Measurements from ENCODE around the gene ATE1.

The ATE1 gene

DNA sequence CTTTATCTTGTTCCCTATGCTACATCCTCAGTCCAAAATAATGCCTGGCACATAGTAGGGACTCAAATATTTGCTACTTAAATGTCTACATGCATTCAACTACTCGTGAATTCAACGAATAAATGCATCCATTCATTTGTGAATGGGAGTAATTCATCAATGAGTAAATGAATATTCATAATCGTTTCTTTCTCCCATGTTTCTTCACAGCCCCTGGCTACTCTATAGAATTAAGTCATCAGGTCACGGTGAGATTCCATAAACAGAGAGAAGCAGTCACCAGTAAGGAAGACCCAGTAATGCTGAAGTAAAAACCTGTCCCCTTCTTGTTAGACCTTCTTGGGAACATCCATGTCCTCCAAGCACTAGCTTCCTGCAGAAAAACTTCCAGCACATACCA, 48.4 kb downstream of the ATE1 start:
- no peak for DNase-seq (ENCODE audit: extremely low read depth in 1 of 2, low read depth in 1 of 2)

DNA sequence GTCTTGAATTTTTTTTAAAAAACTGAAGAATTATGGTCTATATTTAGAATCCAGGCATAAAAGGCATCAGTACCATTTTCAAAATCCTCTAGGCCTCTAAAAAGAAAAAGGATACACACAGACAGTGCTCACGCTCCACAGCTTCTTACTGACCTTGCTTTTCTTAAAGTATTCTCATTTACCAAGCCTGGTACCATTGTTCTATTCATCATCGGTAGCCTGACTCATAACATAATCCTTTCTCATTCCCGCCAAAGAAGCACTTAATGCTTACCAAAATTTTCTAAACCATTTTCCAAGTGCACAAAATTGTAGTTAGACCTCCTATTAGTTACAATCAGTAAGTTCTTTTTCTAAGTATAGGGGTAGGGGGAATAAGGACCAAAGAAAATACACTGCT, 54.6 kb downstream of the ATE1 start:
- DNase-seq (ENCODE audit: extremely low read depth in 1 of 2, low read depth in 1 of 2): no peak

DNA sequence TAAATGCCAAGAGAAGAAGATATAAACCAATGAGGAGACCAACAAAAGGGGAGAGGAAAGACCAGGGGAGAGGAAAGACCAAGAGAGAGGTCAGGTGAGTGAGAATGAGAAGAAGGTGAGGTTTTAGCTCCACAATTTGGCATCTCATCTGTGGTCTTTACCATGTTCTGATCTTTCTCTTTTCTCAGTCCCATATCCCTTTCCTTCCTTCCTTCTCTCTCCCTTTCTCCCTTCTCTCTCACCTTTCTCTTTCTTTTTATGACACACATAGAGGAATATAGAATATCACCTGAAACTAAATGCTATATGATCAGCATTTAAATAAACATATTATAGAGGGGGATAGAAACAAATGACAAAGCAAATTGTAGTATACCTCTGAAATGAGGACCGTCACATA, 57.4 kb downstream of the ATE1 start:
- no peak for DNase-seq (ENCODE audit: extremely low read depth in 1 of 2, low read depth in 1 of 2)

DNA sequence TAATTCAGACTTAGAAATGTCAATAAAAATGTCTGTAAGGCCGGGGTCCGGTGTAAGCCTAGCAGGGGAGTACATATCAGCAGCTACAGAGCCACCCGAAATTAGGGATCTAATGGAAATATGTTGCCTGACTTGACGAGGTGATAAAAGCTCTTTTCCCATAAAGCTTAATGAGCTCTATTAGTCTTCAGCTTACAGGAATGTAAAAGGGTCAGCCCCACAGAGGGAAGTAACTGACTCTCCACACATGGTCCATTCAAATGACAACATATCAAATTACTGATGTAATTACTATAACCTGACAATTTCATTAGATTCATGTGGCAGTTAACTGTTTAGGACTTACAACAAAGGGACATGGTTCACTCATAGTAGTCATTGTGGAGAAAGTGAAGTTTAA, 62.3 kb downstream of the ATE1 start:
- DNase-seq (ENCODE audit: extremely low read depth in 1 of 2, low read depth in 1 of 2): no peak

DNA sequence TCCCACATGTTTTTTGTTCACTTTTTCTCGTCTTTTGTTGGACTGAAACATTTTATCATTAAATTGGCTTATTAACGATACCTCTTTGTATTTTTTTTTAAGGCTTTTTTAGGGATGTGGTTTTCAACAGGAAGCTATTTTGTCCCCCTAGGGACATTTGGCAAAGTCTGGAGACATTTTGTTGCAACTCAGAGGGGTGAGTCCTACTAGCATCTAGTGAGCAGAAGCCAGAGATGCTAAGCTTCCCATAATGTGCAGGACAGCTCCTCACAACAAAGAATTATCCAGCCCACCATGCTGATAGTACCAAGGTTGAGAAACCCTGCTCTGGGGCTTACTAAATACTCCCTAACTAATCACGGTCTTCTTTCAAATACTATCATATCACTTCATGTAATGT, 63.2 kb downstream of the ATE1 start:
- DNase-seq (ENCODE audit: extremely low read depth in 1 of 2, low read depth in 1 of 2): no peak

DNA sequence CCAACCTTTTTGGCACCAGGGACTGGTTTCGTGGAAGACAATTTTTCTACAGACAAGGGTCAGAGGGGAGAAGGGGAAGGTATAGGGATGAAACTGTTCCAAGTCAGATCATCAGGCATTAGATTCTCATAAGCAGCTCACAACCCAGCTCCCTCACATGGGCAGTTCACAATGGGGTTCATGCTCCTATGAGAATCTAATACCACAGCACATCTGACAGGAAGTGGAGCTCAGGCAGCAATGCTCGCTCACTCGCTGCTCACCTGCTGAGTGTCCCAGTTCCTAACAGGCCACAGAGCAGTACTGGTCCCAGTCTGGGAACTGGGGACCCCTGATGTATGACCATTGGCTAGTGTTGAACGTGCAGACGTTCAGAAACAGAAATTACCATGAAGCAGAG, 63.7 kb downstream of the ATE1 start:
- no peak for DNase-seq (ENCODE audit: extremely low read depth in 1 of 2, low read depth in 1 of 2)

DNA sequence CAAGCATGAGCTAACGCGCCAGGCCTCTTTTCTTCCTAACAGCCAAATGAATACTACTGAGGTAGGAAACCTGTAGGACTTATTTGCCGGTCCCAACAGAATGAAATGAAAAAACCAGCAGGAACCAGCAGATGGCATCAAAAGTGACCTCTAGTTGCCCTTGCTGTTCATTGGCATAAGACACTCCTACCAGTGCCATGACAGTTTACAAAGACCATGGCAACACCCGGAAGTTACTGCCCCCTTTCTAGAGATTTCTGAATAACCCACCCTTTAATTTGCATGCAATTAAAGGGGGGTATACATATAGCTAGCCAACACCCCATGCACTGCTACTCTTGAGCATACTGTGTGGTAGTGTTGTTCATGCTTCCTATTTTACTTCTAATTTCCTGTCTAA, 65.2 kb downstream of the ATE1 start:
- no peak for DNase-seq (ENCODE audit: extremely low read depth in 1 of 2, low read depth in 1 of 2)

DNA sequence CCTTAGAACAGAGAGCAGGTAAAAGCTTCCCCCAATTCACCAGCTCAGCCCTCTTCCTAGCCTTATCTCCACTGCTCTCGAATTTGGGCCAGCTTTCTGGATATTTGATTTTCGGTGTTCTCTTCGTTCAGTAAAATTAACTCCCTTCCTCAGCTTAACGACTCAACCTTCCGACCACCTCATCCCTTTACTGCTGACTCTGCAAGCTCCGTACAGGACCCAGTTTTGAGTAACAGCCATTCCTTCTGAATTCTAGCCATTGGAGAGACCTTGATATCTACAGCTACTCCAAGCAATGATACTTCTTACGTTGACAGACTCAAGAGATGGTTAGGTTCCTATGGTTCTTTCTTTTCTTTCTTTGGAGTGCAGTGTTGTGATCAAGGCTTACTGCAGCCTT, 65.8 kb downstream of the ATE1 start:
- no peak for DNase-seq (ENCODE audit: extremely low read depth in 1 of 2, low read depth in 1 of 2)

DNA sequence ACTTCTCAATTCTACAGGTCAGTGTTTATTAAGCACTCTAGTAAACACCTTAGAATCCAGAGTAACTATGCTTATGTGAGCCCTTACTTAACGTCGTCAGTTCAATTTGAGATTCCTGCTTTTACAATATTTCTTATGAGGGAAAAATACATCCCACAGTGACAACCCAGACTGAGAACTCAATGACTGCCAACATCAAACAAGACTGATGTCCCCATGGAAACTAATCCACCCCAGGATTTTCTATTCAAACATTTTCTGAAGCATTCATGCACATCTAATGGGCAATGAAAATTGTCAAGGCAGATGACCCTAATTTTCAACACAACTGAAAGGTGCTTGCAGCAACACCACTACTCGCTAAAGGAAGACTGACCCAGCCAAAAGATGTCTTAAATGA, 67.0 kb downstream of the ATE1 start:
- DNase-seq (ENCODE audit: extremely low read depth in 1 of 2, low read depth in 1 of 2): no peak

DNA sequence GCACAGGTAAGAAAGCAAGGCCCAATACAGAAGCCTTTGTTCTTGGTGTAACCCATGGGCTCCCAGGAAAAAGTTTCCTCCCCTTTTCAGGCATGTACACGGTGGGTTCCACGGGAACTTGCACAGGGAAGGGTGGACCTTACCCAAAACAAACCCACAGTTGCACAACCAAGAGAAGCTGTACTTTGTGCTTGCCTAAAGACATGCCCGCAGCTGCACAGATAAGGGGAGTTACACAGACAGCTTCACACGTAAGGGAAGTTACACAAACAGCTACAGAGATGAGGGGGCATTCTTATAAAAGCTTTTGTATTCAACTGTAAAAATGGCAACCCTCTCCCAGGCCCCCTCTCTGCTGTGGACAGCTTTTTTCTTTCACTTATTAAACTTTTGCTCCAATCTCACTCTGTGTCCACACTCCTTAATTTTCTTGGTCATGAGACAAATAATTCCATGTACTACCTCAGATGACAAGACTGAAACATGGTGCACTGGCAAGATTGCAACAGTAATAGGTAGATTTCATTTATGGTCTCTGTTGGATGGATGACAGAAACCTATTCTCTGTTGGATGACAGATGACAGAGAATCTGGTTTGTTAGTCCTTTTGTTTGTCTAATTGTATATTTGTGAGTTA, 72.9 kb downstream of the ATE1 start:
- no peak for DNase-seq (ENCODE audit: extremely low read depth in 1 of 2, low read depth in 1 of 2)

DNA sequence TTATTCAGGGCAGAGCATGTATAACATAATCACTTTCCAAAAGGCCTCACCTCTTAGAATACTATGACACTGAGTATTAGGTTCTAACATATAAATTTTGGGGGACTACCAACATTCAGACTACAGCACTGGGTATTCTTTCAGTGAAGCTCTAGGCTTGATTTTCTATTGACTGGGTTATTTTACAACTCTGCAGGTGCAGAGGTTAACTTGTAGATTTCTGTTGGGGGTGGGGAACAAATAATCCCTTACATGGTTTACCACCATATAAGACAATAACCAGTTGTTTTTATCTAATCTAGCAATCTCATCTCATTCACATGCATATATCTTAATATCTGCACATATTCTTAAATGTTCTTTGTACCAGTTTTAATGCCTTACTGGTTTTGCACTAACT, 73.9 kb downstream of the ATE1 start:
- DNase-seq (ENCODE audit: extremely low read depth in 1 of 2, low read depth in 1 of 2): no peak

DNA sequence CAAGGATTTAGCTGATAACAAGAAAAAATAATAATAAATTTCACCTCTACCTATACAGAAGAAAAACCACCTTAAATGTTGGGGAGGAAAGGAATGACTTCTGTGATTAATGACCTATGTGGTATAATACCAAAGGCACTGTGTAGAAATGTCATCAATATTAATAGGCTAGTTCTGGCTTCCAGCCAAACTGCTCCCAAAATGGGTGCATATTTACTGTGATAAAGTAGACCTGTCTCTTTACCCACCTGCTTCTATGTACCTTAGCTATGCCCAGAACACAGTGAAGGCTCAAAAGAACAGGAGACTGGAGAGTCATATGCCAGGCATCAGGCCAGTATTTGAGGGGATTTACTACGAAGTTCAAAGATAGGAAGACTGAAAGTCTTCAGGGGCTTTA, 76.0 kb downstream of the ATE1 start:
- DNase-seq (ENCODE audit: extremely low read depth in 1 of 2, low read depth in 1 of 2): no peak

DNA sequence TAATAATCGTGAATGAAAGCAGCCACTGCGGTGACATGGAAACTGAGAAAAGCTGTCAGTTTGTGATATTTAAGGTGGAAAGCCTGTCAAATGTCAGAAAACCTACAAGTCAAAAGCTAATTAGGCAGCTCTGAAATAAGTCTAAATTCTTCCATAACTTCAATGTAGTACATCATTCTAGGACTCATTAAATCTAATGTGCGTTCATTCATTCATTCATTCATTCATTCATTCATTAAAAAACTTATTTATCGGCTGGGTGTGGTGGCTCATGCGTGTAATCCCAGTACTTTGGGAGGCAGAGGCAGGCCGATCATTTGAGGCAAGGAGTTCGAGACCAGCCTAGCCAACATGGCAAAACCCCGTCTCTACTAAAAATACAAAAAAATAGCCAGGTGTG, 79.7 kb downstream of the ATE1 start:
- DNase-seq (ENCODE audit: extremely low read depth in 1 of 2, low read depth in 1 of 2): no peak

DNA sequence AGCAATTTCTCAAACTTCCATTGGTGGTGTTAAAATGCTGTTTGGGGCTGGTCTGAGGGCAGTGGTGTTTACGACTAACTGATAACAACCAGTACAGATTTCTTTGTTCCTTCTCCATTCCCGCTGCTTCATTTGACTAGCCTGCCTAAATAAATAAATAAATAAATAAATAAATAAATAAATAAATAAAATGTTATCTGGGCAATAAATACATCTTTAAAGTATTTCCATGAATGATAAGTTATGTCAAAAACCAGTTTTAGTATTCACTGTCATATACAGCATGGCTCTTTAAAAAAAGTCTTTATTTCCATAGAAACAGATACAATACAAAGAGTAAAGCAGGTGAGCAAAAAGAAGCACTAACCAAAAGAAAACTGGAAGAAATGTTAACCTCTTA, 81.3 kb downstream of the ATE1 start:
- DNase-seq (ENCODE audit: extremely low read depth in 1 of 2, low read depth in 1 of 2): no peak

DNA sequence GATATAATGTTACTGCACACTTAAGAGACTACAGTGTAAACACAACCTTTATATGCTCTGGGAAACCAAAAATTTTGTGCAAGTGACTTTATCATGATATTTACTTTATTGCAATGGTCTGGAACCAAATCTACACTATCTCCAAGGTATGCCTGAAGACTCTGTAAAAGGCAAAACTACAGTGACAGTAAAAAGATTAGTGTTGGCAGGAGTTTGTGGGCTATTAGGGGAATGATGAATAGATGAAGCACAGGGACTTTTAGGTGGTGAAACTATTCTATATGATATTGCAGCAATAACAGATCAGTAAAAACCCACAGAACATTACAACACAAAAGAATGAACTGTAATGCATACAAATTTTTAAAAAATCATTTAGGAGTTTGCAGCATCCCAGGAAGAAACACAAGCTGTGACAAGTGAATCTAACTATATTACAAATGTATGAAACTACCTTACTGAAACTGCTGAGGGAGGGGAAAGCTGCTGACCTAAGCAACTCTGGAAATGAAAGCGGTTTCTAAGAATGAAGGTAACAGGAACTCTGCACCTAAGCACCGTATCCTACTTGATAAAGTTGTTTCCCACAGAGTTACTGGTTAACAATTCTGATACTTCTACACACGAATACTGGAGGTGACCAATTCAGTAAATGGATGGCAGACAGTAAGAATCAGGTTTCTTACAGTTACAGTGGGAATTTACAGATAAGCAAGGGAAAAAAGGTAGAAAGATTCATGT, 82.6 kb downstream of the ATE1 start:
- no peak for DNase-seq (ENCODE audit: extremely low read depth in 1 of 2, low read depth in 1 of 2)

DNA sequence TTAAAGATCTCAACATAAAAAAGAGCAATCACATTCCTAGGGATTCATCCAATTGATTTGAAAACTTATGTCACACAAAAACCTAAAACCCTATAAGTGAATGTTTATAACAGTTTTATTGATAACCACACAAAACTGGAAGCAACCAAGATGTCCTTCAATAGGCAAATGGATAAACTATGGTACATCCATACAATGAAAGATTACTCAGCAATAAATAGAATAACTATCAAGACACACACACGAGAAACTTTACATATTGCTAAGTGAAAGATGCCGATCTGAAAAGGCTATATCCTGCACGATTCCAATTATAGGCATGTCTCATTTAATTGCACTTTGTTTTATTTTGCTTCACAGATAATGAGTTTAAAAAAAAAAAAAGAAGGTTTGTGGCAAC, 83.3 kb downstream of the ATE1 start:
- no peak for DNase-seq (ENCODE audit: extremely low read depth in 1 of 2, low read depth in 1 of 2)

DNA sequence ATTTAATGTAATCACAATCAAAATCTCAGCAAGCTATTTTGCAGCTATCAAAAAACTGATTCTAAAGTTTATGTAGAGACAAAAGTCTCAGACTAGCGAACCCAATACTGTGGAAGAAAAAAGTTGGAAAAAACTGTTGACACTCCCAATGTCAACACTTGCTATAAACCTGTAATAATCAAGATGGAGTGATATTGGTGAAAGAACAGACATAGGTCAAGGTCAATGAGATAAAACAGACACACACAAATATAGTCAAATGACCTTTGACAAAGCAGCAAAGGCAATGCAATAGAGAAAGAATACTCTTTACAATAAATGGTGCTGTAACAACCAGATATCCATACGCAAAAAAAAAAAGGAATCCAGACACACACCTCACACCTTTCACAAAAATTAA, 84.5 kb downstream of the ATE1 start:
- no peak for DNase-seq (ENCODE audit: extremely low read depth in 1 of 2, low read depth in 1 of 2)

DNA sequence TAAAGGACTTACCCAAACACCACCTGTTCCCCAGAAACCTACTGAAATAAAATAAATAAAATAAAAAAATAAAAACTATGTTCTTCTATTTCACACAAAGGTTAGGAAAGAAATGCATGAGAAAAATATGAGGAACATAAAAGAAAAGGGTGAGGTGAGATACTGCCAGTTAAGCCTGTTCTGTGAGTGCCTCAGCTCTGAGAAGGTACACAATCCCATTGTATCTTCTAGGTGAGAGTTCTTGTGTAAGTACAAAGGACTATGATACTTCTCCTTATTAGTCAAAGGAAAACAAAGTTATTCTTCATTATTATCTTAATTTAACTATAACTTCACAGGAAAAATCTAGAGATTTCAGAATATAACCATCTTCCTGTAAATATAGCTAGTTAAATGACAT, 86.0 kb downstream of the ATE1 start:
- no peak for DNase-seq (ENCODE audit: extremely low read depth in 1 of 2, low read depth in 1 of 2)

DNA sequence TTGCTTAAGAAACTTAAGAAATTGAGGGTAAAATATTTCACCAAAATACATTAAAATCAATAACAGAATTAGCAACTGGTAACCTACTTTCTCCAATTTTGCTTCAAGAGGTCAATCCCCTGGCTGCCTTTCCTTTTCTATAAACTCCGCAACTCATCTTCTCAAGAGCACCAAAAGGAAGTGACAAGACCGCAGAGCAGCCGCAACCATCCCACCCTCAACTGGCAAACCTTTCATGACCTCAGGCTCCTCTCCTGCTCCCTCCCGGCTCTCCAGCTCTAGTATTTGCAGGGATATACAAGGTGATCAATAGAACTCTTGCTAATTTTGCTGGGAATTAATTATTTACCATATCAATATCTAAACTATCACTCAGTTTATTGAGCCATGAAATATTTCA, 88.9 kb downstream of the ATE1 start:
- no peak for DNase-seq (ENCODE audit: extremely low read depth in 1 of 2, low read depth in 1 of 2)

DNA sequence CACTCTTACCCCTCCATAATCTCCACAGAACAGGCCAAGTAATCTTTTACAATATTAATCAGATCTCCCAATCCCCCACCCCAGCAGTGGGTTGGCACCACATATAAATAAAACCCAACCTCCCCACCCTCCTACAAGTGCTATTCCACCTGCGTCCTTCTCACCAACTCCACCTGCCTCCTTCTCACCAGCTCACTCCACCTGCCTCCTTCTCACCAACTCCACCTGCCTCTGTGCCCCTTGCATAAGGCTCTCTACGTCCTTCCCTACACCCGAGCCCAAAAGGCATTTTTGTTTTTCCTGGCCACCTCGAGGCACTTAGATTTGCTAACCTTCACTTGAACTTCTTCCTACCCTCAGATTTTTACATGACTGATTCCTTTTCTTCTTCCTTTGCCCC, 89.7 kb downstream of the ATE1 start:
- DNase-seq (ENCODE audit: extremely low read depth in 1 of 2, low read depth in 1 of 2): no peak

DNA sequence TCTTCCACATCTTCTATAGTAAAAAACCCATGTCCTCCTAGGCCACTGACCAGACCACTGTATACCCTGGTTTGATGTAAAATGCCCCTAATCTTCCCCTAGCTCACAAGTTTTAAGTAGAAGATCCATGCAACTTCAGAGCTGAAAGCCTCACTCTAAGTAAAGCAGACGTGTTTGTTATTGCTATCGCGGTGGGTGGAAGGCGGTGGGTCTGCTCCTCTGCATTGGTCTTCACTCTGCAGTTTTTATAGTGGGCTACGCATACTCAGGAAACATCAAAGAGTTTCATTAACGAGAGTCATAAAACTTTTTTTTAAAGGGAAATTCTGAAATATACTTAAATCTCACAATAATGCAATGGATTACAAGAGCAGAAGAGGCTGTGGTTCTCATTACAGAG, 91.7 kb downstream of the ATE1 start:
- DNase-seq (ENCODE audit: extremely low read depth in 1 of 2, low read depth in 1 of 2): no peak

DNA sequence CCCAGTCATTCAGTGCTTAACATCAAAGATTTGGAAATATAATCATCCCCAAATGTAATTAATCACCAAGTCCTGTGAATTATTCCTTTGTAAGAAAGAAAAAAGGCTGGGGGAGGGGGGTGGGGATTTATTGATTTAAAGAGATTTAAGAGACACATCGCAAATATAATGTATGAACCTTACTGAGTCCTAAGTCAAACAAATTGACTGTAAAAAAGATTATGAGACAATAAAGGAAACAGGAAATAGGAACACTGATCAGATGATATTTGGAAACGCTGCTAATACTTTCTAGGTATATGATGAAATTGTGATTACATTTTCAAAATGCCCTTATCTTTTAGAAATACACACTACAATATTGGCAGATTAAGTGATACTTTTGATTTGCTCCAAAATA, 92.5 kb downstream of the ATE1 start:
- no peak for DNase-seq (ENCODE audit: extremely low read depth in 1 of 2, low read depth in 1 of 2)

DNA sequence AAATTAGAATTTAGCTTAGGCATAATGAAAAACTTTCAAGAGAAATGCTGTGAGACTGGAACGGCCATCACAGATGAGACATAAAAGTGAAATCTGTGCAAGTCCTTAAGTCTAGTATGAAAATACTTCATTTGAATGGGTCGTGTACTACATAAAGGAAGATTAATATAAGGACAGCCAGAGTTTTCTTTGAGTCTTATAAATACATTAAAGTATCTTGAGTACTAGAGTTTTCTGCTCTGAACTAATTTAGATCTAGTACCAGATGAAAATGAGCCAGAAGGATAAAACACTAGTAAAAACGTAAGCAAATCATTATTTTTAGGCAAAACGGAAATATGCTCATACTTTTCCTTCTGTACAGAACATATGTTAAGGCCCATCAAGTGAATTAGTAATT, 93.1 kb downstream of the ATE1 start:
- DNase-seq (ENCODE audit: extremely low read depth in 1 of 2, low read depth in 1 of 2): no peak
